ENCODE data around the gene TBC1D9.

GRCh38 chr4:140643571-140644055 lies 112.6 kb downstream of the TBC1D9 start:
- no peak for TF ChIP-seq CTCF (IDR thresholded peaks at IDR 0.05; ENCODE audit: low read length)
- TF ChIP-seq EZH2 (IDR thresholded peaks at IDR 0.05; ENCODE audit: borderline replicate concordance, low read length), result no peak
